Astrocyte of the cerebellum (primary cell): Measurements from ENCODE around the gene GMDS.

Experiments used
- DNase-seq: peaks from one replicate; pipeline ENCODE4 v3.0.0-alpha.2; 2011; ENCODE audit warnings: low read depth
- H3K4me3 ChIP-seq: 2 replicates; pipeline ENCODE4 v1.5.1; 2011; ENCODE audit warnings: mild to moderate bottlenecking, low read depth, low read length, moderate library complexity
- in situ Hi-C: cut with HindIII; loops from 2 replicates; pipeline ENCODE4 v1.10.0; 2017; ENCODE audit warnings: low sequenced_read_pairs
- TF ChIP-seq, protein P1 (sequence below): IDR thresholded peaks from 2 replicates; pipeline ENCODE4 v1.5.1; 2012; ENCODE audit warnings: low read length, low read depth, moderate library complexity, mild to moderate bottlenecking; ENCODE audit errors: missing control alignments

Gene GMDS

GRCh38 chr6:1580585-1580984 lies 664.8 kb downstream of the GMDS start:
- no peak for DNase-seq
- TF ChIP-seq, protein P1, sequence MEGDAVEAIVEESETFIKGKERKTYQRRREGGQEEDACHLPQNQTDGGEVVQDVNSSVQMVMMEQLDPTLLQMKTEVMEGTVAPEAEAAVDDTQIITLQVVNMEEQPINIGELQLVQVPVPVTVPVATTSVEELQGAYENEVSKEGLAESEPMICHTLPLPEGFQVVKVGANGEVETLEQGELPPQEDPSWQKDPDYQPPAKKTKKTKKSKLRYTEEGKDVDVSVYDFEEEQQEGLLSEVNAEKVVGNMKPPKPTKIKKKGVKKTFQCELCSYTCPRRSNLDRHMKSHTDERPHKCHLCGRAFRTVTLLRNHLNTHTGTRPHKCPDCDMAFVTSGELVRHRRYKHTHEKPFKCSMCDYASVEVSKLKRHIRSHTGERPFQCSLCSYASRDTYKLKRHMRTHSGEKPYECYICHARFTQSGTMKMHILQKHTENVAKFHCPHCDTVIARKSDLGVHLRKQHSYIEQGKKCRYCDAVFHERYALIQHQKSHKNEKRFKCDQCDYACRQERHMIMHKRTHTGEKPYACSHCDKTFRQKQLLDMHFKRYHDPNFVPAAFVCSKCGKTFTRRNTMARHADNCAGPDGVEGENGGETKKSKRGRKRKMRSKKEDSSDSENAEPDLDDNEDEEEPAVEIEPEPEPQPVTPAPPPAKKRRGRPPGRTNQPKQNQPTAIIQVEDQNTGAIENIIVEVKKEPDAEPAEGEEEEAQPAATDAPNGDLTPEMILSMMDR, result no peak
- in situ Hi-C loops, result no loop called here
- H3K4me3 ChIP-seq, result no peak overlapping the region

GRCh38 chr6:1580109-1580508 lies 665.3 kb downstream of the GMDS start:
- in situ Hi-C loops, result no loop called here
- H3K4me3 ChIP-seq, result no peak overlapping the region
- TF ChIP-seq, protein P1, result no peak
- DNase-seq, result no peak

DNA sequence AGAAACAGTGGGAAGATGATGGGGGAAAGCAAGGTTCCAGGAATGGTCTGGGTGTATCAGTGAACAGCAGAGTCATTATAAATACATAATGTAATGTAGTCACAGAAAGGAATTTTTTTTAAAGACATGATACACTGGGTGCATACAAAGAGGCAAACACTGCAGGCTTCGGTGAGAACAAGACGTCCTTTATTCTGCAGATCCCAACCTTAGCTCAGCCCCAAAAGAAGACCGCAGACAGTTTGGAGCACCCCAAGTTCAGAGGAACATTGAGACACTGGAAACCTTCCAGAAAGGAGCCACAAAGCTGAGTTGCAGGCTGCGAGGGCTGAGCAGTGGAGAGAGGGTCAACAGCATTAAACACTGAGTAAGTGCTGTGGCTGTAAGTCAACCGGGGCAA lies 666.3 kb downstream of the GMDS start:
- no peak overlapping the region for H3K4me3 ChIP-seq
- in situ Hi-C loops, result no loop called here
- DNase-seq, result no peak
- TF ChIP-seq, protein P1, result no peak

- in situ Hi-C loops, result no loop called here
- no peak overlapping the region for H3K4me3 ChIP-seq
- TF ChIP-seq, protein P1, result no peak
- DNase-seq, result no peak
Observed at GRCh38 chr6:1577896-1578745, 667.3 kb downstream of the GMDS start.

DNA sequence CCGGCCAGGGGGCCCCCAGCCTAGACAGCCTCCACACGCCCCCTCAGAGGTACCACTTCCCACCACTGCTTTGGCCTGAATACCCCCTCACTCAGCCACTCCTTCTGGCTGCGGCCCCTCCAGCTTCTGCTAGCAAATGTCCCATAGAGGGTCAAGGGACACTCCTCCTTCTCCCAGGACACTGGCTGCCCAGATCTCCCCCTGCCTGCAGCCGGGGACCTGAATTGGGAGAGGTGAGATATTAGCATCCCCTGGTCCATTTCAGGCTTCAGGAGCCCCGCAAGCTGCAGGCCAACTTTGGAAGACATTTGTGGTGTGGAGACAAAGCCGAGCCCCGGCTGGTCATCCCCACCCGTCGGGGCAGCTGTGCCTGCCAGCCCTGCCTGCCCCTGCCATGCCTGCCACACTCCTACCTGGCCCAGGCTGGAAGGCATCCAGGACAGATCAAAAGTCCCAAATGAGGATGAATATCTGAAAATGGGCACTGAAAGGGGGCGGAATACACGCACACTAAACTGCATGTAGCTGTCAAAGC lies 668.2 kb downstream of the GMDS start:
- DNase-seq, result no peak
- H3K4me3 ChIP-seq, result no peak overlapping the region
- TF ChIP-seq, protein P1, result no peak
- in situ Hi-C loops, result no loop called here

GRCh38 chr6:1576711-1577110 lies 668.7 kb downstream of the GMDS start:
- TF ChIP-seq, protein P1, result no peak
- in situ Hi-C loops, result no loop called here
- no peak for DNase-seq

More at GRCh38 chr6:1576711-1577110, 668.7 kb downstream of the GMDS start:
- H3K4me3 ChIP-seq, result no peak overlapping the region
